Fibroblast of upper back skin (primary cell): Measurements from ENCODE around the gene FMN2.
"Not testable (repeated sequence)": the region's sequence is repeated elsewhere in the genome, so short reads cannot be mapped to it uniquely, and the experiment has no call there.

Source experiments
- DNase-seq: peaks from one replicate; pipeline ENCODE4 v3.0.0-alpha.2; 2013

FMN2 gene

DNA sequence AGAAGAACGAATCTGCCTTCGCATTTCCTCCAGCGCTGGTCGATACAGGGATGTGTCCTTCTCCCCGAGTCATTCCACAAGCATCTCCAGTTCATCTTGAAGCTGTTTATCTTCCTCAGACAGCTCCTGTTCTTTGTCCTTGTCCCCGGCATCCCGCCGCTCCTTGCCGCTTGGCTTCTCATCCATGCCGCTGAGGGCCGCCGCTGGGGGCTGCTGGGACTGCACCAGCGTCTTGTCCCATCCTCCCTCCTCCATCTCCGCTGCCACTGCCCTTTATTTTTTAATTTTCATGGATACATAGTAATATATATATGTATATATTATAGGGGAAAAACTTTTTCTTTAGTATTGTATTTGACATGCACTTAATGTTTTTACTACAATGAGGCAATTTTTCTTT, 53.4 kb downstream of the FMN2 start:
- no peak for DNase-seq

- no peak for DNase-seq
Observed at GRCh38 chr1:240148333-240148732, 56.6 kb downstream of the FMN2 start.

DNA sequence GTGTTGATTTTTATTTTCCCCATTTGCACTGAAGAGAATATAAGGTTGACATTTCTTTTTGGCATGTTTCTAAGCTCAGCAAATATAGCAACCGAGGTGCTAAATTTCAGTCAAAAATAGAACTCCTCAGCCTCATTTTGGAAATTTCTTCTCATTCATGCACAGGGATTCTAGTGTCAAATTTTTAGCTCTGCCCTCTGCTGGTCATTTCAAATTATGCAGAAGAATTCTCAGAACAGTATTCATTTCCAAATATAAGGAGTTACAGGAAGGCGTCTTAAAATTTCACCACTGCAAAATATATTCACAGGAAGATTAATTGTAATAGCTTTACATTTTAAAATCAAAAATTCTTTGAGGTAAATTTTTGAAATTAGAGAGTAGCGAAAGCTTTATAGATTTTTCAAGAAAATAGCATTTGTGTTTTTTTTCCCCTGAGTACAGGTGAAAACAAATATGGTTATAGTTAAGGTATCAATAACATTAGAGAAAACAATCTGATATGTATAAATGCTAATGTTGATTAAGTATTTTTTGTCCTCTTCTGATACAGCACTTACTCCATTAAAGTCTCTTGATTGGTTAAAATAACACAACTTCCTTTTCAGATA, 57.9 kb downstream of the FMN2 start:
- DNase-seq, result peak; percentile 57

GRCh38 chr1:240151136-240151735, 59.6 kb downstream of the FMN2 start:
- DNase-seq, result no peak

DNA sequence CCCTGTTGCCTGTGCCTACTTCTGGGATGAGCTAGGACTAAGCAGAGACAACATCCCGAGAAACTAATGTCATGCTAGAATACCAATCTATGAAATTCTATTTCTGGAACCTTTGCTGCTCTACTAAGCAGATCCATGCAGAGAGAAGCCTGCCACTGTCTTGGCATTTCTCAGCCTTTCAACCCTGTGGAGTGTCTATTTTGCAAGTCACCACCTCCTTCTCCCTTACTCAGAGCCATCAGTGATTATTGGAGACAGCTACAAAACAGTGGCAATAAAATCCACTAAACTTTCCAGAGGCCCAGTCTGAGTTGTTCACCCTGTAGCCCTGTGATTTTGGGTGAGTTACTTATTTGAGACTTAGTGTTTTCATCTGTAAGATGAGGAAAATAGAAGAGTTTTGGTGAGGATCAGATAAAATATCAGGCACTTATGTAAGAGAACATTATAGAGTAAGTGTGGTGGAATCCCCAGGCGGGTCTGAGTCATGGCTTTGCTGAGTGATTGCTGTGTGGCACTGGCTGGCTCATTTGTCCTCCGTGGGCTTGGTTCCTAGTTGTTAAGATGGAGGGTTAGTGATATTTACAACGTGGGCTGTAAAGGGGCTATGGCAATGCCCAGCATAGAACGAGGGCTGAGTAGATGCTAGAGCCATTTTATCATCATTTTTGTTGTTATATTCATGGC, 61.1 kb downstream of the FMN2 start:
- no peak for DNase-seq

DNA sequence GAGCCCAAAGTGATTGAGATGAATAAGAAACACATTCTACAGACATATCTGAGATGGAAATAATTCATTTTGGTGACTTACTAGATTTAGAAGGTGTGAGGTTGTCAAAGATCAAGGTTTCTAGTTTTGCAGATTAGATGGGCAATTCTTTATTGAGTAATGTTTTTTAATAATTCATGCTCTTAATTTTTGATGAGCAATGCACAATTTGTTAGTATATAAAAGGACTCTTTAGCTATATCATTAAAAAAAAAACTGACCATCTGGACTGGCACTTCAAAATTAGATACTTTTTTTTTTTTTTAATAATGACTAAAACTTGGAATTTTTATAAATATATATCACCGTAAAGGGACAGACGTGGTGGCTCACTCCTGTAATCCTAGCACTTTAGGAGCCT, 63.9 kb downstream of the FMN2 start:
- DNase-seq, result no peak

DNA sequence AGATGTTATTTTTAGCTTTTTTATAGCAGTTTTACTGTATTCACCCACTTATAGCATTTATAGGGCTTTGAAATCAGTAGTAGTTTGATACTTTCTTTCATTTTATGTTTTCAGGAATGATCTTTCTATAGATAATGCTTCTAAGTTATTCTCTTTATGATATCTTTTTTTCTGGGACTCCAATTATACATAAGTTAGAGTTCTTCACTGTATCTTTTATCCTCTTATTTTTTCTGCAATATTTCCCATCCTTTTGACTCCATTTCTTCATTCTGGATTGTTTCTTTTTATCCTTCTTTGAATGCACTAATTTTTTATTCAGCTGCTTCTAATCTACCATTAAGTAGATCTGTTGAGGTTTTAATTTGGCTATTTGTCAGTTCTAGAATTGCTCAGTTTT, 73.1 kb downstream of the FMN2 start:
- DNase-seq, result no peak

DNA sequence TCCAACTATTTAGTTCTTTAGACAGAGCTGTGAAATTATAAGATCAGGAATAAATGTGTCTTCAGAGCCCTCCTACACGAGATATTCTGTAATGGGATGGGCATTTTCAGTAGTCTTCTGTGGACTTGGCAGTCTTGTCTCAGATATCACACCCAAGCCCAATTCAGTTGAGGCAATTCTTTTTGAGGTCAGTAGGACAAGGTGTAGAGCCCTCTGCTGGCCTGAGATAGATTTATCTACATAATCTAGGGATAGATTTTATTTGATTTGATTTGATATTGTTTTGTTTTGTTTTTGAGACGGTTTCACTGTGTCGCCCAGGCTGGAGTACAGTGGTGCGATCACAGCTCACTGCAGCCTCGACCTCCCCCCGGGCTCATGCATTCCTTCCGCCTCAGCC, 77.5 kb downstream of the FMN2 start:
- peak; percentile 29 for DNase-seq

GRCh38 chr1:240170266-240170665, 78.6 kb downstream of the FMN2 start:
- DNase-seq, result no peak

DNA sequence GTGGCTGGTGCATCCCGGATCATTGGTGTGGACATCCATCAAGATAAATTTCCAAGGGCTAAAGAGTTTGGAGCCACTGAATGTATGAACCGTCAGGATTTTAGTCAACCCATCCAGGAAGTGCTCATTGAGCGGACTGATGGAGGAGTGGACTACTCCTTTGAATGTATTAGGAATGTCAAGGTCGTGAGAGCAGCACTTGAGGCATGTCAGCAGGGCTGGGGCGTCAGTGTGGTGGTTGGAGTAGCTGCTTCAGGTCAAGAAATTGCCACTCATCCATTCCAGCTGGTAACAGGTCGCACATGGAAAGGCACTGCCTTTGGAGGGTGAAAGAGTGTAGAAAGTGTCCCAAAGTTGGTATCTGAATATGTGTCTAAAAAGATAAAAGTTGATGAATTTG, 79.1 kb downstream of the FMN2 start:
- DNase-seq, result no peak

DNA sequence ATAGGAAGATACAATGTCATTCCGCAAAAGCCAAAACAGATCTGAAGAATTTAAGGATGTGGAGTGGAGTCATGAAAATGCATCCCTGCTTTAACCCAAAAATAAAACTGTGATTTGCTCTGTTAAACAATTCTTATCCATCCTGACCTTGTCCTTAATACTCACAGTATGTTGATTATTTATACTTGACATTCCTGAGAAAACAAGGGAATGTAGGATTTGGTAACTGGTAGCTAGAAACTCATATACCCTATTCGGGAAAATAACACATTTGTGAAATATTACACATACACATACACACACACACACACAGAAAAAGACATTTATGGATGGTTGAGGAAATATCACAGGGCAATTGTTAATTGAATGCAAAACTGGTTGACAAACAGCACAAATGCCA, 80.2 kb downstream of the FMN2 start:
- no peak for DNase-seq

- DNase-seq, result peak; percentile 68
Observed at GRCh38 chr1:240173836-240174235, 82.2 kb downstream of the FMN2 start.

DNA sequence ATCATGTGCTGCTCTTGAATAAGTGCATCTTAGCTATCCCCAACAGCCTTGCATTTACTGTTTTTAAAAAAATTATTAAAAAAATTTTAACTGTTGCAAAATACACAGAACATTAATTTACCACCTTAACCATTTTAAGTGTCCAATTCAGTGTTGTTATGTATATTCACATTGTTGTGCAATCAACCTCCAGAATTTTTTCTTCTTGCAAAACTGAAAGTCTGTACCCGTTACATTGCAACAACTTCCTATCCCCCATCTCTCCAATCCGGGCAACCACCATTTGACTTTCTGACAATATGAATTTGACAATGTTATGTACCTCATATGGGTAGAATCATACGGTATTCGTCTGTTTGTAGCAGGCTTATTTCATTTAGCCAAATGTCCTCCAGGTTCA, 83.1 kb downstream of the FMN2 start:
- no peak for DNase-seq

DNA sequence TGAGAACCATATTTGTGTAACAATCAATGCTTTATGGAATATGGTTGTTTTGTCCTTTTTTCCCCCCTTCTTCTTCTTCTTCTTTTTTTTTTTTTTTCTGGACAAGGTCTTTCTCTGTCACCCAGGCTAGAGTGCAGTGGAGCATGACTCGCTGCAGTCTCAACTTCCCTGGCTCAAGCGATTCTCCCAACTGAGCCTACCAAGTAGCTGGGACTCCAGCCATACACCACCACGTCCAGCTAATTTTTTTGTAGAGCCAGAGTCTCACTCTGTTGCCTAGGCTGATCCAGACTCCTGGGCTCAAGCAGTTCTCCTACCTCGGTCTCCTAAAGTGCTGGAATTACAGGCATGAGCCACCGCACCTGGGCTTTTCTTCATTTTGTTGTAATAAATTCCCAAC, 86.7 kb downstream of the FMN2 start:
- DNase-seq, result no peak

DNA sequence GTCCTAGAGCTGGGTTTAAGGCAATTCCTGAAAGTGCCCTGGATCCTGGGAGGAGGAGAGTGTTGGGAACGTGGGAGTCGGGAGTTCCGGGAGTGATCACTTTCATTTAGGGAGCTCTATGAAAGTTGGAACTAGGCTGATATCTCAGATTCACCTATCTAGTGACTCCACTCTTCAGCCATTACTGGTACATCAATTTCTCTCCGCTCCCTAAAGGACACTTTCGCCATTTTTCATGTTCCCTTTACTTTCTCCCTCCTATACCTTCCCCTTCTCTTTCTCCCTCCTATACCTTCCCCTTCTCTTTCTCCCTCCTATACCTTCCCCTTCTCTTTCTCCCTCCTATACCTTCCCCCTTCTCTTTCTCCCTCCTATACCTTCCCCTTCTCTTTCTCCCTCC, 93.0 kb downstream of the FMN2 start:
- DNase-seq, result not testable (repeated sequence)

DNA sequence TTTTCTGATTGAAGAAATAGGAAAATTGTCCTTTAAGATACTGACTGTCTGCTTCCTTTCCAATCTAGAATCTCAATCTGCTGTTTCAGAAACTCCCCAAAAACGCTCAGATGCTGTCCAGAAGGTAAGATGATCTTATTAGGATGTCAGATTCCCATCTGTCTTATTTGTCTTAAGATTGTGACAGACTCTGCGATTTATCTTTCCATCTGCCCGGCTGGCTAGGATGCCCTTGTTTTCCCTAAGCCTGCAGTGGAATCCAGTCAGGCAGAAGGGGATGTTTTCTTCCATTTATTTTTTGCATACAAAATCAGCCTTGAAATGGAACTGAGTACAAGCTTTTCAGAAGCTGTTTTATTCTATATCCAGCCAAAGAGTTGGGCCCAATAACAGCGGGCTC, 96.5 kb downstream of the FMN2 start:
- no peak for DNase-seq

DNA sequence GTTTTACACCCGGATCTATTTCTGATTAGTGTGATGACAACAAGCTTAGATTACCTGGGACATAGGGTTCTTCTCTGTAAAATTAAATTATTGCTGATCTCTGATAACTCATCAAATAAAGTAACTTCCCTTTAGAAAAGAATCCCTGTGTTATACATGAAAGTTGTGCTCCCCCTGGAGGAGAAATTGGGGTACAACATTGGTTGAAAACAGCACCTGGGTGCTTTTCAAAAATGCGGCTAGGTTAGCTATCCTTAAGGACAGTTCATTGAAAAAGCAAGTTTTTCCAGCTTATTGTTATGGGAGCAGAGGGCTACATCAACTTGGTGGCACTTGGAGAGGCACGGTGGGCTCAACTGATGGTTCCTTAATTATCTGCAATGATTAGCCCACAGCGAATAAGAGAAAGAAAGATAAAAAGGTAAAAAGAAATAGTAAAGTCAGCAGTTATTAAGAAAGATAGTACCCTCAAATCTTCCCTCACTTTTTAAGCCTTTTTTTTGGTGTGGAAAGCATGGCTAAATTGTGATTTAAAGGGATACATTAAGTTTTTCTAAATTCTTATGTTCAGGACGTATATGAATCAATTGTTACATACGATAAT, 97.8 kb downstream of the FMN2 start:
- DNase-seq, result peak; percentile 54

- DNase-seq, result peak; percentile 99
Observed at GRCh38 chr1:240190881-240191401, 99.3 kb downstream of the FMN2 start.

DNA sequence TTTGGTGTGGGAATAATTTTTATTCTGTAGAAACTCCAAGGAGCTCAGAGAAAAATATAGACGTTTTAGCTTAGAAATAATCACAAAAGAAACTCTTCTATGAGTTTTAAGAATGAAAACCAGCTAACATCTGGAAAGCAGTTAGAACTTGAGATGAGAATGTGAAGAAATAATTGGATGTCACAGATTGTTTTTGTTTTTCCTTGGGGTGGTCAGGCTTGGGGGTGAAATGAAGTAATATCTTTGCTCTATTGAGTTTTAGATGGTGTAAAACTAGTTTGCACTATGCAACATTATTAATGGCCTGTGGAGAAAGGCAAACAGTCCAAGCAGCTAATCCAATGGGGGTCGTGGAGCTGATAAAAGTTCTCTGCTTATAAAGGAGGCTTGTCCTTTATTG, 101.2 kb downstream of the FMN2 start:
- no peak for DNase-seq

- no peak for DNase-seq
Observed at GRCh38 chr1:240193679-240194078, 102.0 kb downstream of the FMN2 start.

DNA sequence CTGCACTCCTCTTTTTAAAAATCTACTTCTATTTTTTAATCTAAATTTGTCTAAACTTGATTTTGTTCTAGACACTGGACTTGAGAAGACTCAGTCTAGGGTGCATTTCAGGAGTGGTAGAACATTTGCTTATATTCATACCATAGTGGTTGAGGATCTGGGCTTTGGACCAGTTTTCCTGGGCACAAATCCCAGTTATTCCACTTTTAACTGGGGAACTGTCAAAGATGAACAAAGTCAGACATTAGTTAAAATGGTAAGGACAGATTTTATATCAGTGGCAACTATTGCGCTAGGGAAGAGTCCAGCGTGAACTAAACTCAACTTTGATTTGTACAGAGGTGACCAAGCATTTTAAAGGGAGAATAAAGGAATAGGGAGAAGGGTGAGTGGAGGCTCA, 102.4 kb downstream of the FMN2 start:
- DNase-seq, result peak; percentile 87

- DNase-seq, result no peak
Observed at GRCh38 chr1:240198376-240198775, 106.7 kb downstream of the FMN2 start.

DNA sequence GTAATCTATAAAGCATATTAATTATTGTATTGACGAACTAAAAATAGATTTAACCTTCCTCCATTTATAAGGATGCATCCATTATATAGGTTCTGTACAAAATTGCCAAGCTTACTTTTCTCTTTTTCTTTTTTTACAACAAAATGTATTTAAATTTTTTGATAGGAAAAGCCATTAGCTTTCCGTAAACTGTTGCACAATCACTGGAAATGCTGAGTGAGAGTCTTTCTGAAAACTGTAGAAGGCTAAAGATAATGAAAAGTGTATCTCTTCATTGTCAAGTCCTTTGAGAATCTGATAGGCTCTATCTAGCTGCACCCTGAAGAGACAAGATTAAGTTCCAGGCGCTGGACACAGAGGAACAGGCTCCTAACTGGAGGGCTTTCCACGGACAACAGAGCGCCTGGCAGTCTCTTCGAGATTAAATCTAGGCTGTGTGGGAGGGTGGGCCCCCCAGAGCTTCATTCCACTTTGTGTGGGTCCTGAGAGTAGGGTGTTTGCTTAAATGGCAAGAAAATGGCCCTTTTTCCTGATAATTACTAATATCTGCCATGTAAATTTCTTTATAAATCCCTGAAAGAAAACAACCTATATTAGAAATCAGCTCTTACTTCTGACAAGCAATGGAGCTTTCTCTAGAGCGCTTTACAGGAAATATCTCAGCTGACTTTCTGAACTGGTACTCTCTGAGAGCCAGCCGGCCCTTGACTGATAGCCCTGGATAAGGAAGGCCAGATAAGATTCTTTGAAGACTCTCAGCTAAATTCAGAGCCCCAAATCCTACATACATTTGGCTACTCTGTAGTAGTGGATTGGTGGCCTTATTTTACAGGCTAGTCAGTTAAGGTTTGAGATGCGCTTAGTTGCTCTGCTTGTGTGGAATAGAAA, 108.3 kb downstream of the FMN2 start:
- DNase-seq, result no peak
